Stomach (tissue), 9 donors: Measurements from ENCODE around the gene SEC24D. TPM values are rescaled to one million over a fixed set of nuclear protein-coding genes. Genes with fewer than 3 reads are reported as not detected.

Source experiments
- DNase-seq, 2 donors: peaks; one replicate each; pipeline versions ENCODE4 v3.0.0 to v3.0.0-alpha.2; 2013 to 2019
- H3K27ac ChIP-seq, 5 donors: fragments of 200-600 bp in 4 of 5; sonication (generic) in 4 of 5; one replicate each; pipeline ENCODE4 v1.5.1; 2013 to 2019; ENCODE audit warnings: mild to moderate bottlenecking in 1 of 5, moderate library complexity in 1 of 5
- H3K27me3 ChIP-seq, 3 donors: fragments of 200-600 bp; sonication (generic); one replicate each; pipeline ENCODE4 v1.5.1; 2017 to 2019; ENCODE audit warnings: mixed run types in 1 of 3
- H3K36me3 ChIP-seq, 4 donors: fragments of 200-600 bp; sonication (generic); 1 replicate in 3 of 4; 2 replicates in 1 of 4; pipeline ENCODE4 v1.5.1; 2016 to 2019
- H3K4me1 ChIP-seq, 4 donors: fragments of 200-600 bp; sonication (generic); one replicate each; pipeline ENCODE4 v1.5.1; 2016 to 2019
- H3K4me3 ChIP-seq, 4 donors: fragments of 200-600 bp; sonication (generic) in 3 of 4; one replicate each; pipeline ENCODE4 v1.5.1; 2016 to 2019; ENCODE audit warnings: mild to moderate bottlenecking in 1 of 4
- H3K9me3 ChIP-seq, 4 donors: fragments of 200-600 bp; sonication (generic); one replicate each; pipeline ENCODE4 v1.5.1; 2016 to 2019
- EP300 ChIP-seq: sonication (generic); formaldehyde crosslinking; IDR thresholded peaks from one replicate; pipeline ENCODE4 v1.6.1; 2017; ENCODE audit warnings: antibody characterized with exemption
- POLR2A ChIP-seq, 4 donors: fragments of 450-650 bp; IDR thresholded peaks; one replicate each; pipeline ENCODE4 v1.6.1; 2016; ENCODE audit warnings: antibody characterized with exemption in 4 of 4, control low read depth in 2 of 4, mild to moderate bottlenecking in 1 of 4, moderate library complexity in 1 of 4
- POLR2AphosphoS5 ChIP-seq, 3 donors: sonication (generic); formaldehyde crosslinking; IDR thresholded peaks; one replicate each; pipeline ENCODE4 v1.6.1; 2016; ENCODE audit warnings: antibody characterized with exemption in 3 of 3
- WGBS, 5 donors: extraction: QIAGEN DNeasy Blood & Tissue Kit in 3 of 5; methylation state at CpG; one replicate each; pipeline versions ENCODE4 v1.1.5 to v1.1.7; 2013 to 2018; 5-methylcytosine and 5-hydroxymethylcytosine counted together
- intact Hi-C: fragments of 100-400 bp; cut with DNase I; formaldehyde crosslinking; loops from one replicate; pipeline ENCODE4 v1.15.1; 2023; ENCODE audit warnings: low total_unique reads
- polyA plus RNA-seq, 3 donors: library from polyadenylated mRNA; stranded (reverse); fragments of 200-250 nt; gene quantifications; one replicate each; pipeline ENCODE4 v1.2.3, GENCODE V29; 2013
- total RNA-seq, 5 donors: library from RNA; depleted of rRNA; stranded (reverse); fragments of >200 nt; gene quantifications; one replicate each; pipeline versions ENCODE4 v1.1.0 to v1.2.3, GENCODE V29; 2014 to 2016
- TF ChIP-seq, protein P1 (sequence below), 7 experiments: fragments of 450-650 bp in 4 of 7; fragments of 200-600 bp in 3 of 7; sonication (generic) in 3 of 7; IDR thresholded peaks; one replicate each; pipeline ENCODE4 v1.5.1; 2016 to 2019; ENCODE audit warnings: antibody characterized with exemption in 7 of 7, control low read depth in 2 of 7, mild to moderate bottlenecking in 1 of 7
- donor health status: healthy with polysubstance abuse.
- donor health status: Bipolar disorder and iron deficiency.
- donor health status: healthy.

SEC24D gene
- total and polyA plus RNA-seq, 8 donors = 6.7 to 132 (median 29.0) TPM

DNA sequence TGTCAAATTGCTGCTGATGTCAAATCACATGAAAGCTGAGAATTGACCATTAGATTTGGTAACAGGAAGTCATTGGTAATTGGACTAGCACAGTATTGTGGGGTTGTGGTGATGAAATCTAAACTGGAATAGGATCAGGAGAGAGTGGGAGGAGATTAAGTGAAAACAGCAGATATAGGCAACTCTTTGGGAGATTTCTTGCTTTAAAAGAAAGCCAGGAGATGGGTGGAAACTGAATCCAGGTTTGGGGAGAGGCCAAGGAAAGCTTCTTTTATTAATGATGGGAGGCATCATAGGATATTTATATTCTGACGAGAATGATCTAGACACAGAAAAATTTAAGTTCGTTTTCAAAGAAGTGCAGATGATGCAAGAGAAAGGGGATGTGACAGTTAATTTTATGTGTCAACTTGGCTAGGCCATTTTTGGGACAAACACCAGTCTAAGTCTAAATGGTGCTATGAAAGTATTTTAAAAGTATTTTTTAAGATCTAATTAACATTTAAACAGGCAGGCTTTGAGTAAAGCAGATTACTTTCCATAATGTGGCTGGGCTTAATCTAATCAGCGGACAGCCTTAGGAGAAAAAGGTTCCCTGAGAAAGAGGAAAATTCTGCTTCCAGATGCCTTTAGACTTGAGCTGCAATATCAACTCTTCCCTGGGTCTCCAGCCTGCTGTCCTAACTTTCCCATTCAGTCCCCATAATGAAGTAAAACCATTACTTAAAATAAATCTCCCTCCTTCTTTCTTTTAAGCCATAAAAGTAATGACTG is 24.7 kb downstream of the SEC24D start:
- 60 to 82% (median 79%) methylated on average over 3 of the region's 3 CpGs for WGBS, 5 donors
- Histone ChIP-seq H3K4me3 (no peak overlapping the region), H3K36me3 (peaks cover 52 to 100% (median 98%) of the 10 kb centered on the region in 4 donors), H3K9me3 (no peaks in the 10 kb centered on the region), H3K4me1 (peaks cover 0 to 19% (median 7%) of the 10 kb centered on the region in 4 donors), H3K27ac (peak overlapping the region in 3 of 5 donors; percentile 34 to 61 (median 52)), H3K27me3 (no peaks in the 10 kb centered on the region)
- intact Hi-C loops = no loop called here
- TF ChIP-seq EP300 (no peak), POLR2A (IDR thresholded peaks at IDR 0.05) (no peak), POLR2AphosphoS5 (IDR thresholded peaks at IDR 0.05) (no peak)
- TF ChIP-seq, protein P1, sequence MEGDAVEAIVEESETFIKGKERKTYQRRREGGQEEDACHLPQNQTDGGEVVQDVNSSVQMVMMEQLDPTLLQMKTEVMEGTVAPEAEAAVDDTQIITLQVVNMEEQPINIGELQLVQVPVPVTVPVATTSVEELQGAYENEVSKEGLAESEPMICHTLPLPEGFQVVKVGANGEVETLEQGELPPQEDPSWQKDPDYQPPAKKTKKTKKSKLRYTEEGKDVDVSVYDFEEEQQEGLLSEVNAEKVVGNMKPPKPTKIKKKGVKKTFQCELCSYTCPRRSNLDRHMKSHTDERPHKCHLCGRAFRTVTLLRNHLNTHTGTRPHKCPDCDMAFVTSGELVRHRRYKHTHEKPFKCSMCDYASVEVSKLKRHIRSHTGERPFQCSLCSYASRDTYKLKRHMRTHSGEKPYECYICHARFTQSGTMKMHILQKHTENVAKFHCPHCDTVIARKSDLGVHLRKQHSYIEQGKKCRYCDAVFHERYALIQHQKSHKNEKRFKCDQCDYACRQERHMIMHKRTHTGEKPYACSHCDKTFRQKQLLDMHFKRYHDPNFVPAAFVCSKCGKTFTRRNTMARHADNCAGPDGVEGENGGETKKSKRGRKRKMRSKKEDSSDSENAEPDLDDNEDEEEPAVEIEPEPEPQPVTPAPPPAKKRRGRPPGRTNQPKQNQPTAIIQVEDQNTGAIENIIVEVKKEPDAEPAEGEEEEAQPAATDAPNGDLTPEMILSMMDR (IDR thresholded peaks at IDR 0.05) = no peak
- DNase-seq = peak in 1 of 2 donors; percentile 26

DNA sequence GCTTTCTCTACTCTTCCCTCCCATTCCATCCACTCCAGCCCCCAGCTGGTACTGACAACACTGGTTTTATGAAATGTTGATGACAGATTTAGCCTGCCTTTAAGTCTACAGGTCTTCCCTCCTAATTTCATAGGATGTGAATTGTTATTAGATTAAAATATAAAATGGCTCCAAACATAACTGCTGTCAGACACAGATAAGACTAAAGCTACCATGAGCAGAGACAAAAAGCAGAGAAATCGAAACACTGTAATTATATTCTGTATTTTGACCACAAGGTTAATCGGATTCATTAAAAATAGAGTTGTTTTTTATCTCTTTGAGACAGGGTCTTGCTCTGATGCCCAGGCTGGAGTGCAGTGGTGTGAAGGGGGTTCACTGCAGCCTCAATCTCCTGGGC is 28.3 kb downstream of the SEC24D start:
- peaks cover 0 to 27% (median 7%) of the 10 kb centered on the region in 4 donors for H3K4me1 ChIP-seq
- WGBS, 5 donors = 95 to 98% (median 97%) methylated on average over 2 of the region's 2 CpGs
- H3K27me3 ChIP-seq = no peaks in the 10 kb centered on the region
- no peak for DNase-seq
- peaks cover 31 to 100% (median 98%) of the 10 kb centered on the region in 4 donors for H3K36me3 ChIP-seq
- H3K4me3 ChIP-seq = no peak overlapping the region
- no peaks in the 10 kb centered on the region for H3K9me3 ChIP-seq
- H3K27ac ChIP-seq = peak overlapping the region in 1 of 5 donors; percentile 8
- intact Hi-C loops = no loop called here
- TF ChIP-seq POLR2AphosphoS5 (IDR thresholded peaks at IDR 0.05) (no peak), POLR2A (IDR thresholded peaks at IDR 0.05) (no peak), EP300 (no peak)
- TF ChIP-seq, protein P1 (IDR thresholded peaks at IDR 0.05) = no peak

DNA sequence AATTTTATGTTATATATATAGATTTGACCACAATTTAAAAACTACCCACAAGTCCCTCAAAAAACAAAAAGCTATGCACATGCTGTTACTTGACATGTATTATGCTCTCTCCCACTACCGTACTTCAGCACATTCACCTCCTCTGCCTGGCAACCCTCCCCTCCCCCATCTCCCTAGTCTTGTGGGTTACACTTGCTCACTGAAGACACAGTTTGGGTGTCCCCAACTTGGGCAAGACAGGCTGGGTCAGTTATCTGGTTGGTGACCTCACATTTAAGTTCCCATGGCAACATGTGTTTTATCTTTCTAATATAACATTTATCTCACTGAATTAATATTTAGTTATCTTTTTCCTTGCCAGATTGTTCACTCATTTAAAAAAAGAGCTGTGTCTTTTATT is 32.7 kb downstream of the SEC24D start:
- intact Hi-C loops = no loop called here
- H3K4me1 ChIP-seq = peaks cover 0 to 8% (median 3%) of the 10 kb centered on the region in 4 donors
- no peak for DNase-seq
- H3K27ac ChIP-seq = no peak overlapping the region
- peaks cover 43 to 100% (median 97%) of the 10 kb centered on the region in 4 donors for H3K36me3 ChIP-seq
- no peaks in the 10 kb centered on the region for H3K27me3 ChIP-seq
- WGBS, 5 donors = 57 to 79% (median 75%) methylated on average over 1 of the region's 1 CpG
- TF ChIP-seq POLR2A (IDR thresholded peaks at IDR 0.05) (no peak), EP300 (no peak), POLR2AphosphoS5 (IDR thresholded peaks at IDR 0.05) (no peak)
- TF ChIP-seq, protein P1 (IDR thresholded peaks at IDR 0.05) = no peak
- no peaks in the 10 kb centered on the region for H3K9me3 ChIP-seq
- no peak overlapping the region for H3K4me3 ChIP-seq

DNA sequence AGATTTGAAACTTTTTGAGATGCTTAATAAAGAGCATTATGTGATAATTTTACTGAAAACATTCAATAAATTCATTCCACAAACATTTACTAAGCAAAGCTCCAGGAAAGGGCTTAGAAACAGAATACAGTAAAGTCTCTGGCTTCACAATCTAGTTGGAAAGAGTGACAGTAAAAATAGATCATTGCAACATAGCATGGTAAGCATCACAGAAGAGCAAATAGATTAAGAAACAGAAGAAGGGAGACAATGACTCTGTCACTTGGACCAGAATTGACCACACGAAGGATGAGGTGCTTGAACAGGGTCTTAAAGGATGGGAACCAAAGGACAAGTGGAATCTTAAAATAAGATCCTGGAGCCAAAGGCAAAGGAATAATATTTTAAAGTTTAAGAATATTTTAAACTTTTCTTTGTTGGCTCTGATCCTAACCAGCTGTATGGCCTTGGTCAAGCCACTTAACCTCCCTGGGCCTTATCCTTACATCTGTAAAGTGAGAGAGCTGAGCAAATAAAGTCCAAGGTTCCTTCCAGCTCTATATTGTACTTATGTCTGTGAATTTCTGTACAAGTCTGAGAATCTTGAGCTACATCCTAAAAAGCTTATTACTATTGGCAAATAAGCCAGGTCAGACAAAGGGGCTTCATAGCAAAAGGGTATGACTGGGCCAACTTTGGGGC is 33.9 kb downstream of the SEC24D start:
- H3K27me3 ChIP-seq = no peaks in the 10 kb centered on the region
- H3K9me3 ChIP-seq = no peaks in the 10 kb centered on the region
- H3K4me1 ChIP-seq = peaks cover 0 to 8% (median 3%) of the 10 kb centered on the region in 4 donors
- no peak overlapping the region for H3K4me3 ChIP-seq
- H3K36me3 ChIP-seq = peaks cover 38 to 100% (median 97%) of the 10 kb centered on the region in 4 donors
- intact Hi-C loops = no loop called here
- 73 to 97% (median 95%) methylated on average over 1 of the region's 1 CpG for WGBS, 5 donors
- no peak for DNase-seq
- TF ChIP-seq POLR2A (IDR thresholded peaks at IDR 0.05) (no peak), POLR2AphosphoS5 (IDR thresholded peaks at IDR 0.05) (no peak), EP300 (no peak)
- TF ChIP-seq, protein P1 (IDR thresholded peaks at IDR 0.05) = no peak
- no peak overlapping the region for H3K27ac ChIP-seq
